ENCODE results near the gene CNDP2. TPM values are rescaled to one million over a fixed set of nuclear protein-coding genes. Genes with fewer than 3 reads are reported as not detected.
A peak's percentile ranks its signal among the peaks of the same experiment; 100 is the strongest.

CNDP2 gene
- total RNA-seq, result 54.5 TPM
- long read RNA-seq, full-length matches to known transcripts, result 165 of 202 reads
- long read RNA-seq, partial matches to known transcripts, result 16 of 202 reads
- long read RNA-seq, other reads (novel, unspliced or antisense), result 21 of 202 reads

- DNase-seq (peak; percentile 100), ATAC-seq (ENCODE audit: poor library complexity) (peak; percentile 96)
- intact Hi-C loops (cut with DNase I), result loop anchor here (10.0 kb wide), 1 partner anchor 301 kb away; no protein-coding TSS in a partner anchor
These were observed at the start of gene CNDP2 for GRCh38 chr18:74495581-74496507. CNDP2 (plus strand) TSS chr18:74496363; CDS start chr18:74499974, 3,611 bp downstream.

GRCh38 chr18:74446631-74447403 lies 49.3 kb upstream of the CNDP2 start:
- ATAC-seq (ENCODE audit: poor library complexity) (no peak), DNase-seq (no peak)
- intact Hi-C loops (cut with DNase I), result no loop called here

- ATAC-seq (ENCODE audit: poor library complexity) (no peak), DNase-seq (no peak)
- intact Hi-C loops (cut with DNase I), result no loop called here
These were observed 48.6 kb upstream of the CNDP2 start for GRCh38 chr18:74447404-74448152.

- intact Hi-C loops (cut with DNase I), result no loop called here
- ATAC-seq (ENCODE audit: poor library complexity) (peak; percentile 78), DNase-seq (no peak)
These were observed 45.5 kb upstream of the CNDP2 start for GRCh38 chr18:74450626-74451025.

- intact Hi-C loops (cut with DNase I), result no loop called here
- ATAC-seq (ENCODE audit: poor library complexity) (no peak), DNase-seq (no peak)
These were observed 45.0 kb upstream of the CNDP2 start for GRCh38 chr18:74451148-74451547.

GRCh38 chr18:74453016-74453566 lies 43.1 kb upstream of the CNDP2 start:
- intact Hi-C loops (cut with DNase I), result no loop called here
- no peak for DNase-seq
- ATAC-seq (ENCODE audit: poor library complexity), result peak; percentile 36

- intact Hi-C loops (cut with DNase I), result no loop called here
- ATAC-seq (ENCODE audit: poor library complexity) (no peak), DNase-seq (no peak)
These were observed 42.4 kb upstream of the CNDP2 start for GRCh38 chr18:74453642-74454198.

- ATAC-seq (ENCODE audit: poor library complexity), result no peak
These were observed 41.8 kb upstream of the CNDP2 start for GRCh38 chr18:74454279-74454751.

GRCh38 chr18:74455386-74455785 lies 40.8 kb upstream of the CNDP2 start:
- no peak for ATAC-seq (ENCODE audit: poor library complexity)
- intact Hi-C loops (cut with DNase I), result no loop called here
- no peak for DNase-seq

More at GRCh38 chr18:74454279-74454751, 41.8 kb upstream of the CNDP2 start:
- DNase-seq, result no peak
- intact Hi-C loops (cut with DNase I), result no loop called here

- ATAC-seq (ENCODE audit: poor library complexity), result no peak
- intact Hi-C loops (cut with DNase I), result no loop called here
- DNase-seq, result no peak
These were observed 40.2 kb upstream of the CNDP2 start for GRCh38 chr18:74456017-74456348.

- ATAC-seq (ENCODE audit: poor library complexity) (peak; percentile 55), DNase-seq (no peak)
- intact Hi-C loops (cut with DNase I), result no loop called here
These were observed 39.7 kb upstream of the CNDP2 start for GRCh38 chr18:74456349-74457042.

GRCh38 chr18:74457043-74457724 lies 39.0 kb upstream of the CNDP2 start, which contains the start of gene DIPK1C:
DIPK1C (minus strand) TSS chr18:74457308; CDS start chr18:74457259, 49 bp downstream.
- DNase-seq (peak; percentile 53), ATAC-seq (ENCODE audit: poor library complexity) (peak; percentile 54)
- intact Hi-C loops (cut with DNase I), result no loop called here

- intact Hi-C loops (cut with DNase I), result no loop called here
- DNase-seq, result peak; percentile 69
- peak; percentile 72 for ATAC-seq (ENCODE audit: poor library complexity)
These were observed 38.3 kb upstream of the CNDP2 start for GRCh38 chr18:74457725-74458421.

- ATAC-seq (ENCODE audit: poor library complexity) (no peak), DNase-seq (no peak)
- intact Hi-C loops (cut with DNase I), result no loop called here
These were observed 36.3 kb upstream of the CNDP2 start for GRCh38 chr18:74459889-74460288.

GRCh38 chr18:74460825-74461224 lies 35.3 kb upstream of the CNDP2 start:
- ATAC-seq (ENCODE audit: poor library complexity) (no peak), DNase-seq (no peak)
- intact Hi-C loops (cut with DNase I), result no loop called here

- no peak for DNase-seq
These were observed 32.9 kb upstream of the CNDP2 start for GRCh38 chr18:74463254-74463653.

More at GRCh38 chr18:74463254-74463653, 32.9 kb upstream of the CNDP2 start:
- intact Hi-C loops (cut with DNase I), result no loop called here
- ATAC-seq (ENCODE audit: poor library complexity), result peak; percentile 9
